Measurements from ENCODE around the gene ANTXR2.

DNA sequence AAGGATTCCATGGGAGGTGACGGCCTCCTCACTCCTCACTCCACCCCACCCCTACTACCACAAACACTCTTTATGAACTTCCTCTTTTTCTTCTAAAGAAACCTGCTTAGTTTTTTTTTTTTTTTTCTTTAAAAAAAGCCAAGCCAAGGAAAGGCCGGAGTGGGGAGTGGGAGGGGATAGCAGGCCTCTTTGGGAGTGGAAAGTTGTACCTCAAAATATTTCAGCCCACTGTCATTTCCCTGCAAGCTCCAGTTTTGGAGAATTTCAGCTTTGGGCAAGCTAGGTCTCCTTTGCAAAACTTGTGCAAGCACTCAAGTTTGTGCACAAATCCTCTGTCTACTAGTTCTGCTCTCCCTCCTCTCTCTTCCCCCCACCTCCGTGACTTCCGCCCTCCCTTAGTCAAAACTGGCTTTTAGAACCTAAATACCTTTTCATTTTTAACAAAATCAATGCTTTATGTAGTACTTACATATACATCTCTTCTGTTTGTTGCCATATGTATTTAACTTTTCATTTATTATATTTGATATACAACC lies 512 bp upstream of the ANTXR2 start:
- no peak for TF ChIP-seq POLR2A (IDR thresholded peaks at IDR 0.05)
- TF ChIP-seq CTCF (IDR thresholded peaks at IDR 0.05) = no peak
- TF ChIP-seq POLR2AphosphoS5 (IDR thresholded peaks at IDR 0.05) = no peak

Data from prostate gland (tissue), 2 donors.